NCI-H1694 (cell line): ENCODE results near the gene DGCR2.
"Not testable (repeated sequence)": the region's sequence is repeated elsewhere in the genome, so short reads cannot be mapped to it uniquely, and the experiment has no call there.

Experiments
- DNase-seq: peaks from one replicate; lab custom pipeline; 2025; lab: John Stamatoyannopoulos, UW

DGCR2 gene

DNA sequence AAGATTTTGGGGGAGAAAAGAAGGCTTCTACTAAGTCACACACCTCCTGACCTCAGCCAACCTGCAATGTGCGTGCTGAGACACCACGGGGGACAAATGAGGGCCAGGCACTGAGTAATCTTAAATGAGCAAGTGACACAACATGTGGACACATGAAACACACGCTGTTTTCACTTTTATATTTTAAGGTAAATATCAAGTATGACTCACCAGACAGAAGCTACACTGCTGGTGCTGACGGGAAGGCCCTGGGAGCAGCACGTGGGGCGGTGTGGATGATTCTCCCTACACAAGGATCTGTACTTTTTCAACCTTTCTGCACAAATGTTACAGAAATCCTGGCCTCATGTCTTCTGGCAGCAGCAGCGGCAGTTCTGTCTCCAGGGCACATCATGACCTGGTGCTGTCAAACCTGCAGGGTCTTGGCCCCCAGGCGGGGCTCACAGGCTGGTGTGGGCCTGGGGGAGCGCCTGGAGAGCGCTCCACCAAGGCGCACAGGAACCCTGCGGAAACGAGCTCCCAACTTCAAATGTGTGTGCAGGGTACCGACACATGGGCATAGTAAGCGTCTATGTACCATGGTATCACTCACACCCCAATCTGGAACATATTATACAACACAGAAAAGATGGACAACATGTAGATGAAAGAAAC lies 61.7 kb downstream of the DGCR2 start:
- DNase-seq: no peak

DNA sequence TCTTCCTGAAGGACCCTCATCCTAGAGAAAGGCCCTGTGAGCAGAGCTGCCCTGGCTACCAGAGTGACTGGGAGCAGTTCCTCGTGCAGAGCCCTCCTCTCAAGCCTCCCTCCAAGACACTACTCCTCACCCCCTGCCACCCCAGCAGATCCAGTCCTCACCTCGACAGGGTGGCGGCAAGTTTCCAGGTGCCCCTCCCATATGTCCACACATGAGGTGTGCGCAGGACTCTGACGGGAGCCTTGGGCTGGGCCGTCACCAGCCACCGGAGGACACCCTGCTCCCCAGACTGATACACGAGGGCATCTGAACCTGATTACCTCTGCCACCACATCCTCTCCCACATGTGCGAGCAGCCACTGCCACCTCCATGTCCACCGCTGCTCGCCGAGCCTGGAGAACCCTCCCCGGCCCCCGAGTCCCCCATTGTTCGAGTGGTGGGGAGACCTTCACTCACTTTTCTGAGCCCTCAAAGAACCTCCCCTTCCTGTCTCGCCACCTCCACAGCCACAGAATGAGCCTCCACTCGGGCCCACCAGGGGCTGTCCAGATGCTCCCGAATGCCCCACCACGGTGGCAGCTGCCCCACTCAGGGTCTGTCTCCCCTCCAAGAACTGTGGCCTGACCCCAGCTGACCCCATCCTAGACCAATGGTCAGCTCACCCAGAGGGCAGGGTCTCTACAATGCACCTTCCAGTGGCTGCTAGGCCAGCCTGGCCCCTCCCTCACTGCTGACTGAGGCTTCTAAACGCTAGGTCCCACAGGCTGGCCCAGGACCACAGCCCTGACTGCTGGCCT lies 62.5 kb downstream of the DGCR2 start:
- DNase-seq: no peak

DNA sequence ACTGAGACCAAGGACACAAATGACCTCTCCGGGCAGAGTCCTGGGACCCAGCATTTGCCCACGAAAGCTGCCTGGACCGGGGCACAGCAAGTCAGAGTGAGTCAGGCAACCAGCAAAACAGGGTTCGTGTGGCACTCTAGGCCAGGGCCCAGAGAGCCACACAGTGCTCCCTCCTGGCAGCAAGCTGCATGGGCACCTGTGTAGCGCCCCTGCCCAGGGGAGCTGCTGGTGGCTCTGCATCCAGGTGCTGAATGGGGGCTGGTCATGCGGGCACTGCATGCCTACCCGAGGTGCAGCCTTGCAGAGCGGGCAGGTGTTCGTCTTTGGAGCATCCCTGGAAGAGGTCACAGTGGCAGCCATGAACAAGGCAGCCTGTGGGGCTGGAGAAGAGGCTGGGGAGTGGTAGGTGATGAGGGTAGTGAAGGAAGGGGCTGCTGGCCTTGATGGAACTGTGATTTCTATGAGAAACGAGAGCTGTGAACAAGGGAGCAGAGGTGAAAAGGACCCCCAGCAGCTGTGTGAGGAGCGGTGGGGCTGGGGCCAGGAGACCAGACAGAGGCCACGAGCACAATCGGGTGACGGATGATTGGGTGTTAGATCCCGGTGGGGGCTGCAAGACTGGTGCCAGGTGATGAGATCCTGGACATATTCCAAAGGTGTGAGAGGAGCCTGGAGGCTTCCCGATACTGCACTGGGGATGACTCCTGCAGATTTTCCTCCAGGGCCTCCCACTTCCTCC lies 63.3 kb downstream of the DGCR2 start:
- DNase-seq: no peak

DNA sequence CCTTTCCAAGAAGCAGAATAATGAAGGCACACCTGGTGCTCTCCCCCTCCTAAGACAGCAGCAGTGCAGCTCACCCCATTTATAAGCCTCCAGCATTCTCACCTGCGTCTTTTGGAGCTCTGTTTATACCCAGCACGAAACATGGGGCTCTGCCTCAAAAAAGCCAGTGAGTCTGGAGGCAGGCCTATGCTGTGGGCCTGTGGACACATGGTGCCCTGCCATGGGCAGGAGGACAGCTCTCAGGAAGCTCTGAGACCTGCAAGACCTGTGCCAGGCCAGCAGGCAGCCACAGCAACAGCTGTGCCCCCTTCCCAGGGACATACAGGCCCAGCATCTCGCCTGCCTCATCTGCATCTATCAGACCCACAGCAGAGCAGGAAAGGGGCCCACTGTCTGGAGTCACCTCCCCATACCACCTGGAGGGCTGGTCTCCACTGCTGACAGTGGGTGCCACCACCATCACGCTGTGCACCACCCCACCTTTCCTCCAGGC lies 64.2 kb downstream of the DGCR2 start:
- DNase-seq: no peak

DNA sequence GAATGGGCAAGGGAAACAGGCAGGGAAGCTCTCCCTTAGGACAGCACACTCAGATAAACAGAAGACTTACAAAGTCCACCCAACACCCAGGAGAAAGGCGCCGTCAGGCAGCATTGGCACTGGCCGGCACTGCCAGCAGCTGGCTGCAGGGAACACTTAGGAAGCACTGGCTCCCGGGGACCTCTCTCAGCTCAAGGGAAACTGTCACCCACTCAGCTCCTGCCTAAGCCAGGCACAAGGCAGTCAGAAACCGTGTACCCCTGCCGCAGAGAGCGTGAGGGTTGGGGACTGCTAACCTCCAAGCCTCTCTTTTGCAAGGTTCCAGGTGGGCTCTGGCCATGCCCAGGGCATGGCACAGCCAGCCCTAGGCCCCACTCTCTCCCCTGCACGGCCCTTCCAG lies 64.7 kb downstream of the DGCR2 start:
- DNase-seq: no peak

DNA sequence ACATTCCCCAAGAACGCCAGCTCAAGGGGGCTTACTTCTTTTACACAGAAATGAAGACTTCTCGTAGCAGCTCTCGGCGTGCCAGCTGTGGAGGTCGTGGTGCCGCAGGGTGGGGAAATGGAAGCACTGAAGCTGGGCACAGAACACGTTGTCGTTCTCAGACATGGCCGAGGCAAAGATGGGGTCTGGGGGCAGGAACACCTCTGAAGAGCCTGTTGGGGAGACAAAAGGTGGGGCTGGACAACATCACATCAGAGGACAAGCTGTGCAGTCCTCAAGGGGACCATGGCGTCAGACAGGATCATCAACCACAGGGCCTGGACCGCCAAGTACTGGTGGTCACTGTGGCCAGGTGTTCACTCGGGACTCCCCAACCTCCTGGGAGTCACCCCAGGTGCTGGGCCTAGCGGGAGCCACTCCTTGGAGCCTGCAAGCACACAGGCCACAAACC lies 65.2 kb downstream of the DGCR2 start:
- no peak for DNase-seq

DNA sequence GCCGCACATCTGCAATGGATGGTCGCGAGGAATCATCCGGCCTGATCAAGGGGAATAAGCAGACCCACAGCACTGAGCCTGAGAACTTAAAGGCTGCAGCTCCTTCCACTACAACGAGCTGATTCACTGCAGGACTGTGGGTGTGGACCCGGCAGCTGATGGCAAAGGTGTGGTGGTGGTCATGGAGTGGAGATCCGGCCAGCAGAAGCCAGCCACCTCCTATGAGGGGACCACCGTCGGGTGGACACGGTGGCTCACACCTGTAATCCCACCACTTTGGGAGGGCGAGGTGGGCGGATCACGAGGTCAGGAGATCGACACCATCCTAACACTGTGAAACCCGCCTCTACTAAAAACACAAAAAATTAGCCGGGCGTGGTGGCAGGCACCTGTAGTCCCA lies 66.4 kb downstream of the DGCR2 start:
- no peak for DNase-seq

DNA sequence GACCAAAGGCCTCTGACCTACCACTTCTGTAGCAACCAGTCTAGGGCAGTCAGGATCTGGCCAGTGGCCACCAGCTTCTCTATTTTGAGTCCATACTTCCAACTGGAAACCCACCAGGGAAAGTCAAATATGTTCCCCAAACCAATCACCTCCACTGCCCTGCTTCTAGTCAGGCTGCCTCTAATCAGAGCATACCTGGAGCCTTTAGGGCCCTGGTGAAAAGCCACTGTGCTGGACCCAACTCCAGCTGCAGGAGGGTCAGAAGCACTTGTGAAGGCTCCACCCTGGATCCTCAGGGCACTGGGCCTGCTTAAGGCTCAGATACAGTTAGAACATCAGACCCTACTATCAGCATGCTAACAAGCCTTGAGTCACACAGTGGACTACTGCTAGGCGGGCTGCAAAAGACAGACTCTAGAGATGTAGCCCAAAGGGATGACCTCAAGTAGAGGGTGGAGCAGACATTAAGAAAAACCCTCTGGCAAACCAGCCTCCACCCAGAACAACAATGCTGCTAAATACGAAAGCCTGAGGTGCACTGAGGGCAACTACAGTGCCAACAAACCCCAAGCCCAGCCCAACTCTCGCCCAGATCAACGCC lies 69.2 kb downstream of the DGCR2 start:
- no peak for DNase-seq

DNA sequence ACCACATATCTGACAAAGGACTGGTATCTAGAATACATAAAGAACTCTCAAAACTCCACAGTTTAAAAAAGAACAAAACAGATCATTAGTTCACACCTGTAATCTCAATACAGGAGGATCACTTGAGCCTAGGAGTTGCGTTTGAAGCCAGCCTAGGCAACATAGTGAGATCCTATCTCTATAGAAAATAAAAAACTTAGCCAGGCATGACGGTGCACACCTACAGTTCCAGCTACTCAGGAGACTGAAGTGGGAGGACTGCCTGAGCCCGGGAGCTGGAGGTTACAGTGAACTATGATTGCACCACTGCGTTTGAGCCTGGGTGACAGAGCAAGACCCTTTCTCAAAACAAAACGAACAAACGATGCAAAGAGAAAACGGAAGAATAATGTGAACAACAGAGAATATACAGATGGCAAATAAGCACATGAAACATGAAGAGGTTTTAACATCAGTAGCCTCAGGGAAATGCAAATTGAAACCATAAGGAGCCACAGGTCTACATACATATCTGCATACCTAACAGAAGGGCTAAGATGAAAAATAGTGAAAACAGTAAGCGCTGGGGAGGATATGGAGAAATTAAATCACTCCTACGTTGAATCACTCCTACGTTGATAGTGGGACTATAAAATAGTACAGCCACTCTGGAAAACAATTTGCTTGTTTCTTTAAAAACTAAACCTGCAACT lies 70.7 kb downstream of the DGCR2 start:
- DNase-seq: no peak

DNA sequence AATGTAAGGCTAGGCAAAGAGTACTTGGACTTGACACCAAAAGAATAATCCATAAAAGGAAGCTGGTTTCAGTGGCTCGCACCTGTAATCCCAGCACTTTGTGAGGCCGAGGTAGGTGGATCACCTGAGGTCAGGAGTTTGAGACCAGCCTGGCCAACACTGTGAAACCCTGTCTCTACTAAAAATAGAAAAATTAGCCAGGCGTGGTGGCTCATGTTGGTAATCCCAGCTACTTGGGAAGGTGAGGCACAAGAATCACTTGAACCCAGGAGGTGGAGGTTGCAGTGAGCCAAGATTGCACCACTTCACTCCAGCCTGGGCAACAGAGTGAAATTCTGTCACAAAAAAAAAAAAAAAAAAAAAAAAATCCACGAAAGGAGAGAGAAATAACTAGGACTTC lies 71.4 kb downstream of the DGCR2 start:
- not testable (repeated sequence) for DNase-seq

DNA sequence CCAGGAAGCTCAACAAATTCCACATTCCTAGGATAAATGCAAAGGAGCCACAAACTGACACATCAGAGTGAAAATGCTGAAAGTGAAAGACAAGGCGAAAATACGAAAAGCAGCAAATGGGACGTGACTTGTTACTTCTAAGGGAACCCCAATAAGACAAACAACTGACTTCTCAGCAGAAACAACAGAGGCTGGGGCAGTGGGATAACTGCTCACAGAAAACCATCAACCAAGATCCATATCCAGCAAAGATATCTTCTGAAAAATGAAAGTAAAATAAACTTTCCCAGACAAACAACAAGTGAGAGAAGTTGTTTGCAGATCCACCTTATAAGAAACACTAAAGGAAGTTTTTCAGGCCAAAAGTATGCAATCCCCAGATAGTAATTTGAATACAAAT lies 72.1 kb downstream of the DGCR2 start:
- no peak for DNase-seq

DNA sequence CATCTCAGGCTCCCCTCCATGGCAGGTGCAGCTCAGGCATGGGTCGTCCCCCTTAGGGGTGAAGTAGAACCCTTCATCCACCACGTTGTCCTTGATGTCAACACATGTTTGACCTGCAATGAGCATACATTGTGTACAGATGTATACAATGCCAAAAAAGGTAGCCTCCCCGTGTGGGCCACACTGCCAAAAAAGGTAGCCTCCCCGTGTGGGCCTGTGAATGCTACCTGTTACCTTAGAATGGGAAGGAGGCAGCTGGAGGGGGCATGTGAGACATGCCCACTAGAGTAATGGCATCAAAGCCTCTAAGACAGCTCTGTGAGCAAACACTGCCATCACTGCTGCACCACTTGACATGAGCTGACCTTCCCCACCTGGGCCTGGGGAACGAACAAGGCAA lies 73.7 kb downstream of the DGCR2 start:
- DNase-seq: no peak

DNA sequence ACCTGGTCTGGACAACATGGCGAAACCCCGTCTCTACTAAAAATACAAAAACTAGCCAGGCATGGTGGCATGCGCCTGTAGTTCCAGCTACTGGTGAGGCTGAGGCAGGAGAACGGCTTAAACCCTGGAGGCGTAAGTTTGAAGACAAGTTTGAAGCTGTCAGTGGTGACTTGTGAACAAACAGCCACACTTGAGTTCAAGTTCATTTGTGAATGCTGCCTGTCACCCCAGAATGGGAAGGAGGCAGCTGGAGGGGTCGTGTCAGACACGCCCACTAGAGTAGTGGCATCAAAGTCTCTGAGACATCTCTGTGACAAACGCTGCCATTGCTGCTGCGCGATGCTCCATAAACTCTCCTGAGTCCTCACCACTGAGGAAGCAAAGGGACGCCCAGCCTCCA lies 74.2 kb downstream of the DGCR2 start:
- DNase-seq: no peak

DNA sequence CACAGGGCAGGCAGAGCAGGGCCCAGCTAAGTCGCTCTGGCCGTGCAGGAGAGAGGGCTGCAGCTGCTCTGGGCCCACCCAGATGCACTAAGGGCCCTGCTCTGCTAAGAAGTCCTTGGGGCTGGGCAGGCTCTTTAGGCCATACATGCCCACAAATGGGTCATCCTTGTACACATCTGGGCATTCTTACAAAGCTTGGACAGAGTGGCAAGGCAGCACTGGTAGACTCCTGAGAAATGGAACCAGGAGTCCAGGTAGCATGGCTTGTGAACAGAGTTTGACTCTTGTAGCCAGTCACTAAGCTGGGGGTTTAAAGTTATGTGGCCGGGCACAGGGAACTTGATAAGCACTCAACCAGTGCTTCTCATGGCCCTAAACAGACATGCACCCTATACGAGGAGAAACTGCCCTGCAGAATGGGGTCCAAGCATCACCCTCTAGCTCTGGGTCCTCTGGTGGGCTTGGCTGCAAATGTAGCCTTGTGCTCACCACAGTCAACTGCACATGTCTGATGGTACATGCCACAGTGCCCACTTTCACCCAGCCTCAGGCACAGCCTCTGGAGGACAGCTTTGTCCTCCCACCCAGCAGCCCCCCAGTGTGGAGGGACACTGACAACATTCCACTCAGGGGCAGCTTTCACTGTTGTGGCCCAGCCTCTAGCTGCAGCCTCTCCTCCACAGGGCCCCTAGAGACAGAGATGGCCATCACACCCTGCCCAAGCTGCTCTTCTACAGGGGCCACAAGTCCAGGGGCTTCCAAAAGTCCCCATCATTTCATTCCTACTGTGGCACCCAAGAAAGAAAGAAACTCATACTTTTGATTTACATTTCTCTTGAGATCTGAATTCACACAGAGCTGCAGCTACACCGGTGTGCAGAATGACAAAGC lies 75.2 kb downstream of the DGCR2 start:
- DNase-seq: no peak

DNA sequence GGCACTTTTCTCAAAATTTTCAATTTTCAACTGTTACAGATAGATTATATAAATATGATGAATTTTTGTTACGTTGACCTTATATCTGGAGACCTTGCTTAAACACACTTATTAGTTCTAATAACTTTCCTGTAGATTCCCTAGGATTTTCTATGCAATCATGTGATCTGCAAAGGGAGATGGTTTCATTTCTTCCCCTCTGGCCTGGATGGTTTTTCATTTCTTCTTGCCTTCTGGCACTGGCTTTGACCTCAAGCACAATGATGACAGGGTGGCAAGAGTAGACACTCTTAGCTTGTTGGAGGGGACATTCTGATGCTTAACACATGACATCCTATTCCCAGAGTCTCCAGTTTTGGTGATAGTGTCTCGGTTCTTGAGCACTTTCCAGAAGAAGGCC lies 75.9 kb downstream of the DGCR2 start:
- DNase-seq: no peak

DNA sequence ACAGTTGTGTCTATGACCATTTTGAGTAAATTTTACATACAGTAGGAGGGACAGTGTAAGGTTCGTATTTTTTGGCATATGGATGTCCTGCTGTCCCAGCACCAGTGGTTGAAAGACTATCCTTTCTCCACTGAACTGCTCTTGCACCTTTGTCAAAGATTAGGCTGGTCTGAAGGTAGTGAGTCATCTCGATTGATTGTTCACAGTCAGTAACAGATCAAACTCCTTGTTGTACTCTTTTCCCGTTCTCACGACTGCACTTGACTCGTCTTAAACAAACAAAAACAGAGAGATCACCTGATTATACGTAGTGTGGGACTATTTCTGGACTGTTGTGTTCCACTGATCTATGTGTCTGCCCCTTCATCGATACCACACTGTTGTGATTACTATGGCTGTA lies 77.1 kb downstream of the DGCR2 start:
- DNase-seq: no peak

DNA sequence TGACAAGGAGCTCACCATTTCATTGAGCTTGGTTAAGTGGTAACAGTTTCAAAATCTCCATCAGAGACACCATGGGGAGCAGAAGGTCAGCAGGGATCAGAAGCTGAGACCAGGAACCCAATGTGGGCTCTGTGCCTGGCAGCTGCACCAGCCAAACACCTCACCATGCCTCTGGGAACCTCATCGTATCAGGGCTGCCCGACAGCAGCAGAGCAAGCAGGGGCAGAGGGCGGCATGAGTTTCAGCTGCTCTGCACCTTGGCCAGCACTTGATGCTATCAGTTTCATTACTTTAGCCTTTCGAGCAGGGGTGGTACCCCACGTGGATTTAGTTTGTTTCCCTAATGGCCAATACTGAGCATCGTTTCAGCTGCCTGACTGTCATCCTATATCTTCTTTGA lies 77.8 kb downstream of the DGCR2 start:
- DNase-seq: no peak

DNA sequence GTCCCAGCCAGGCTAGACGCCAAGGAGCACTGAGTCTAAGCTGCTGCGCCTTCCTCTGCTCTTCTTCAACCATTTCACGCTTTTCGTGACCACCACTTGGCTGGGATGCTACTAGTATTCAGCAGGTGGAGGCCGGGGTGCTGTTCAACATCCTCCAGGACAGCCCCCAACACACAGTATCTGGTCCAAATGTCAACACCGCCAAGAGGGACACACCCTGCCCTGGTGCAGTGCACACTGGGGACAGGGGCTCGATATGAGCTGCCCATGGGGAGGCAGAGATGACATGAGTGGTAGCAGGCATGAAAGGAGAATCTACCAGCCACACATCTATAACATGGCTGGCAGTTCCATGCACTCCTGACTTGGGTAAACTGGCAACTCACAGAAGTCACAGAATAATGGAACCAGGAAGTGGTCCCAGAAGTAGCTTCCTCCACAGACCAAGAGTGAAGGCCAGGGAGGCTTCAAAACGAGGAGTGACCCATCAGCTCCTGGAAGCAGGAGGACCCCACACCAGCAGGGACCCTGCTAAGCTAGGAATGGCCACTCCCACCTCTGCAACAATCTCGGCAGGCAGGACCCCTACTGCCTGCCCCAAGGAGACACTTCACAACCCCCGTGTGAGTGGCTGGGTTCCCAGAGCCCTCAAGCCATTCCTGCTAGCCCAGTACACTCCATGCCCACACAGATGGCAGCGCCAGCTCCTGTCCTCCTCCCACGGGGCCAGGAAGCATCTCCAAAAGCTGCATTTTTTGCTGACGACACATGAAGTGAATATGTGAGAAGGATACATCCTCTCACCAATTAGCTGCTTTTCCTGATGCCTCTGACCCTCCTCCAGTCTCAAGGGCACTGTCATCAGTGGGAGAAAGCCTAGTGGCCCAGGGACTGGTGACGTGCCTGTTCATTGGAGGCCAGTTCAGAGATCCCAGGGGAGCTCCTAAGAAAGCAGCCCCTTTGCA lies 78.8 kb downstream of the DGCR2 start:
- no peak for DNase-seq

DNA sequence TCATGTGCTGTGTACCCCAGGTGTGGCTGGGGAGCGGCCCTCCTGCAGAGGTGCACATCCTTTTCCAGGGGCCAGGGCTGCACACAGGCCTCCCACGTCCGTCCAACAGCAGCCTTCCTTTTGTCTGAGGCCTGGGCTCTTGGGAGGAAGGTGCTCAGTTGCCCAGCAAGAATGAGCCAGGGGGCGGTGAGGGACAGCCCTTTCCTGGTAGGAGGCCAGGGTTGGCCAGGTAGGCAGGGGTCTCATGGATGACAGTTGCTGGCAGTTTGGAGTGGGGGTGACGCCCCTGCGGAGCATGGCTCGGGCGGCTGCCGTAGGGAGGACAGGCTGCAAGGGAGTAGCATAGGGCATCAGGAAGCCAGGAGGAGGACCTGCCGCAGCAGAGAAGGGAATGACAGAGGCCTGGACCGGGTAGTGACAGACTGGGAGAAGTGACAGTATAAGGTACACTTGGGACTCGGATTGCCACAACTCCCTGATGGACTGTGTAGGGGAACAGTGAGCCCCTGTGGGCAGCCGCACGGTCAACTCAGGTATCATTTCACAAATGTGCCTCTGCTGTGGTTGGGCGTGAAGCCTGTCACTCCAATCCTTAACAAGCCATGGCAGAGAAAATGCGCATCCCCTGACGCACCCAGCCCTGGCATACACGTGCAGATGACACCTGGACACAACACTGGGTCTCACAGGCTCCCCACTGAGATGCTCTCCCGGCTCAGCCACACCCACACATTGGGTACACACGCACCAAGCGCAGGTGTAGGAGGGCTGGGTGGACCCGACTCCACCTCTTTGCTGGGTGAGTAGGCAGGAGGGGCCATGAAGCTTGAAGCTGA lies 79.7 kb downstream of the DGCR2 start:
- DNase-seq: no peak
